Right atrium auricular region (tissue), 2 donors: Measurements from ENCODE around the gene APOM. TPM values are rescaled to one million over a fixed set of nuclear protein-coding genes. Genes with fewer than 3 reads are reported as not detected.

Source experiments
- DNase-seq: peaks from one replicate; pipeline ENCODE4 v3.0.0-alpha.2; 2019; ENCODE audit warnings: low spot score
- H3K27ac ChIP-seq, 2 donors: fragments of 200-600 bp; sonication (generic); 1 replicate in 1 of 2; 2 replicates in 1 of 2; pipeline ENCODE4 v1.5.1; 2016 to 2019
- H3K27me3 ChIP-seq, 2 donors: fragments of 200-600 bp; sonication (generic); one replicate each; pipeline versions ENCODE4 v1.5.1 to v1.6.0; 2017 to 2019
- H3K36me3 ChIP-seq: fragments of 200-600 bp; sonication (generic); one replicate; pipeline ENCODE4 v1.5.1; 2016
- H3K4me1 ChIP-seq, 2 donors: fragments of 200-600 bp; sonication (generic); one replicate each; pipeline versions ENCODE4 v1.5.1 to v1.6.0; 2017 to 2019
- H3K4me3 ChIP-seq, 2 donors: fragments of 200-600 bp; sonication (generic); 1 replicate in 1 of 2; 2 replicates in 1 of 2; pipeline ENCODE4 v1.5.1; 2017 to 2019; ENCODE audit warnings: mild to moderate bottlenecking in 1 of 2, moderate library complexity in 1 of 2
- H3K9me3 ChIP-seq, 2 donors: fragments of 200-600 bp; sonication (generic); one replicate each; pipeline ENCODE4 v1.5.1; 2019
- total RNA-seq, 2 donors: library from RNA; depleted of rRNA; stranded (reverse); fragments of >200 nt; gene quantifications; one replicate each; pipeline ENCODE4 v1.1.0, GENCODE V29; 2016
- TF ChIP-seq, protein P1 (sequence below), 2 donors: fragments of 200-600 bp; sonication (generic); IDR thresholded peaks; one replicate each; pipeline ENCODE4 v1.5.1; 2019; ENCODE audit warnings: antibody characterized with exemption in 2 of 2

Gene APOM
- total RNA-seq, 2 donors from 2014 or later = 1.0 to 1.2 TPM

GRCh38 chr6:31621320-31621939 is 34.3 kb upstream of the APOM start:
- peaks cover 0 to 18% of the 10 kb centered on the region in 2 donors for H3K4me1 ChIP-seq
- no peaks in the 10 kb centered on the region for H3K27me3 ChIP-seq
- no peak for DNase-seq
- peak overlapping the region; percentile 93 to 99 for H3K27ac ChIP-seq
- H3K36me3 ChIP-seq = peaks cover 32% of the 10 kb centered on the region
- no peaks in the 10 kb centered on the region for H3K9me3 ChIP-seq
- TF ChIP-seq, protein P1, sequence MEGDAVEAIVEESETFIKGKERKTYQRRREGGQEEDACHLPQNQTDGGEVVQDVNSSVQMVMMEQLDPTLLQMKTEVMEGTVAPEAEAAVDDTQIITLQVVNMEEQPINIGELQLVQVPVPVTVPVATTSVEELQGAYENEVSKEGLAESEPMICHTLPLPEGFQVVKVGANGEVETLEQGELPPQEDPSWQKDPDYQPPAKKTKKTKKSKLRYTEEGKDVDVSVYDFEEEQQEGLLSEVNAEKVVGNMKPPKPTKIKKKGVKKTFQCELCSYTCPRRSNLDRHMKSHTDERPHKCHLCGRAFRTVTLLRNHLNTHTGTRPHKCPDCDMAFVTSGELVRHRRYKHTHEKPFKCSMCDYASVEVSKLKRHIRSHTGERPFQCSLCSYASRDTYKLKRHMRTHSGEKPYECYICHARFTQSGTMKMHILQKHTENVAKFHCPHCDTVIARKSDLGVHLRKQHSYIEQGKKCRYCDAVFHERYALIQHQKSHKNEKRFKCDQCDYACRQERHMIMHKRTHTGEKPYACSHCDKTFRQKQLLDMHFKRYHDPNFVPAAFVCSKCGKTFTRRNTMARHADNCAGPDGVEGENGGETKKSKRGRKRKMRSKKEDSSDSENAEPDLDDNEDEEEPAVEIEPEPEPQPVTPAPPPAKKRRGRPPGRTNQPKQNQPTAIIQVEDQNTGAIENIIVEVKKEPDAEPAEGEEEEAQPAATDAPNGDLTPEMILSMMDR (IDR thresholded peaks at IDR 0.05) = no peak
- peak overlapping the region; percentile 63 to 81 for H3K4me3 ChIP-seq

DNA sequence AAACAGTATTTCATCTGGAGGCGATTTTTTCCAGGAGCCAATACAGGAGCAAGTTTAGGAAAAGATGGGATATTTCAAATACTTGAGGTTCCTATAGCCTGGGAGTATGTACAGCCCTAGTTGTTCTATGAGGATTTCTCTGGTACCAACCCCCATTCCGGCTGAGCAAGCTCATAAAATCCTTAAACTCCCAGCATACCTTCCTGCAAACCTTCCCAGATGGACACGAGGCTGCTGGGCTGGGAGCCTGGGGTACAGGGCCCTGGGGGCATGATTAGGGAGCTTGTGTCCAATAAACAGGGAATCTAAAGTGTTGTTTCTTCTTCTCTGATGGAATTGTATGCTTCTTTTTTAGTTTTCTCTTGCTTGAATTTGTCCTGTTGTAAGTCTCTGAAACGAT is 33.7 kb upstream of the APOM start:
- H3K27ac ChIP-seq = peak overlapping the region; percentile 93 to 99
- H3K27me3 ChIP-seq = no peaks in the 10 kb centered on the region
- peaks cover 38% of the 10 kb centered on the region for H3K36me3 ChIP-seq
- DNase-seq = no peak
- H3K4me1 ChIP-seq = peaks cover 0 to 18% of the 10 kb centered on the region in 2 donors
- H3K4me3 ChIP-seq = peak overlapping the region in 1 of 2 donors; percentile 81
- TF ChIP-seq, protein P1 (IDR thresholded peaks at IDR 0.05) = no peak
- no peaks in the 10 kb centered on the region for H3K9me3 ChIP-seq

- DNase-seq = no peak
- Histone ChIP-seq H3K4me3 (no peak overlapping the region), H3K9me3 (no peaks in the 10 kb centered on the region), H3K4me1 (peaks cover 0 to 18% of the 10 kb centered on the region in 2 donors), H3K27ac (no peak overlapping the region), H3K36me3 (peaks cover 45% of the 10 kb centered on the region), H3K27me3 (no peaks in the 10 kb centered on the region)
- TF ChIP-seq, protein P1 (IDR thresholded peaks at IDR 0.05) = no peak
These were observed 33.0 kb upstream of the APOM start for GRCh38 chr6:31622684-31623091.

- no peaks in the 10 kb centered on the region for H3K9me3 ChIP-seq
- no peak overlapping the region for H3K4me3 ChIP-seq
- H3K36me3 ChIP-seq = peaks cover 59% of the 10 kb centered on the region
- H3K4me1 ChIP-seq = peaks cover 0 to 18% of the 10 kb centered on the region in 2 donors
- DNase-seq = no peak
- TF ChIP-seq, protein P1 (IDR thresholded peaks at IDR 0.05) = no peak
- no peaks in the 10 kb centered on the region for H3K27me3 ChIP-seq
- H3K27ac ChIP-seq = no peak overlapping the region
These were observed 31.6 kb upstream of the APOM start for GRCh38 chr6:31624070-31624469.

DNA sequence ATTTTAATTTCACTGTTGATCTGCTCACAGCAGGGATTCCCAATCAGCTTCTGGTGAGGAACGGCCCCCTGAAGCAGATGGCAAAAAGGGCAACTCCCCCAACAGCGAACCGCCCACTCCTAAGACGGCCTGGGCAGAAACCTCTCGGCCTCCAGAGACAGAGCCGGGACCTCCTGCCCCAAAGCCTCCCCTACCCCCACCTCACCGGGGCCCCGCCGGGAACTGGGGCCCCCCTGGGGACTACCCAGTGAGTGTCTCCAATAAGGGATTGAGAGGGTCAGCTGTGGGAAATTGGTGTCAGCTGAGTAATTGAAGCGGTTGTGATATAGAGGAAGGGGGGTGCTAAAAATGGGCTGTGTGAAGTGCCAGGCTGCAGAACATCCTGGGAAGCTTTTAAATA is 28.7 kb upstream of the APOM start:
- no peak for DNase-seq
- no peak overlapping the region for H3K27ac ChIP-seq
- H3K36me3 ChIP-seq = peaks cover 88% of the 10 kb centered on the region
- H3K9me3 ChIP-seq = no peaks in the 10 kb centered on the region
- H3K4me1 ChIP-seq = peaks cover 0 to 10% of the 10 kb centered on the region in 2 donors
- H3K27me3 ChIP-seq = no peaks in the 10 kb centered on the region
- TF ChIP-seq, protein P1 (IDR thresholded peaks at IDR 0.05) = no peak
- H3K4me3 ChIP-seq = no peak overlapping the region
